DOHH2 (cell line): Measurements from ENCODE around the gene RNF130.

Experiments
- H3F3A ChIP-seq: fragments of 200-600 bp; sonication (generic), shearing (Covaris generic); 2 replicates; pipeline ENCODE4 v1.6.0; 2016; ENCODE audit warnings: antibody characterized with exemption, mild to moderate bottlenecking; ENCODE audit not compliant: control insufficient read depth, insufficient read depth
- H3K27ac ChIP-seq: fragments of 200-600 bp; sonication (generic); 2 replicates; pipeline ENCODE4 v1.5.1; 2014; ENCODE audit warnings: low read depth, mild to moderate bottlenecking, low read length, moderate library complexity
- H3K27me3 ChIP-seq: fragments of 200-600 bp; sonication (generic); 2 replicates; pipeline ENCODE4 v1.6.1; 2014; ENCODE audit warnings: mild to moderate bottlenecking, low read length, mixed read lengths; ENCODE audit not compliant: control insufficient read depth
- H3K36me3 ChIP-seq: fragments of 200-600 bp; sonication (generic); 2 replicates; pipeline ENCODE4 v1.6.1; 2014; ENCODE audit warnings: mild to moderate bottlenecking, low read length, moderate library complexity, mixed read lengths; ENCODE audit not compliant: control insufficient read depth
- H3K4me1 ChIP-seq: fragments of 200-600 bp; sonication (generic); 2 replicates; pipeline ENCODE4 v1.6.1; 2014; ENCODE audit warnings: mild to moderate bottlenecking, low read length, mixed read lengths; ENCODE audit not compliant: control insufficient read depth
- H3K4me2 ChIP-seq: fragments of 200-600 bp; sonication (generic); 2 replicates; pipeline ENCODE4 v1.6.0; 2014; ENCODE audit warnings: mild to moderate bottlenecking, low read length, moderate library complexity
- H3K4me3 ChIP-seq: fragments of 200-600 bp; sonication (generic); 2 replicates; pipeline ENCODE4 v1.5.1; 2014; ENCODE audit warnings: mild to moderate bottlenecking, low read length, mixed read lengths
- H3K79me2 ChIP-seq: fragments of 200-600 bp; sonication (generic); 2 replicates; pipeline ENCODE4 v1.6.1; 2014; ENCODE audit warnings: mild to moderate bottlenecking, low read length, mixed read lengths; ENCODE audit not compliant: control insufficient read depth
- H3K9me2 ChIP-seq: fragments of 200-600 bp; sonication (generic); replicated peaks from 2 replicates; pipeline ENCODE4 v1.6.1; 2014; ENCODE audit warnings: mild to moderate bottlenecking, low read length, mixed read lengths; ENCODE audit not compliant: control insufficient read depth
- H3K9me3 ChIP-seq: fragments of 200-600 bp; sonication (generic); 2 replicates; pipeline ENCODE4 v1.6.1; 2014; ENCODE audit warnings: antibody characterized with exemption, low read length, mixed read lengths; ENCODE audit not compliant: control insufficient read depth, insufficient read depth
- H4K20me1 ChIP-seq: fragments of 200-600 bp; sonication (generic); 2 replicates; pipeline ENCODE4 v1.6.0; 2014; ENCODE audit warnings: low read depth, mild to moderate bottlenecking, antibody characterized with exemption, low read length, moderate library complexity; ENCODE audit not compliant: control insufficient read depth, insufficient read depth
- CTCF ChIP-seq: fragments of 200-600 bp; sonication (generic); IDR thresholded peaks from one replicate; pipeline ENCODE4 v1.5.1; 2014; ENCODE audit warnings: antibody characterized with exemption, mild to moderate bottlenecking, low read depth, low read length; ENCODE audit not compliant: poor library complexity, severe bottlenecking
- EZH2phosphoT487 ChIP-seq: fragments of 200-600 bp; sonication (generic); IDR thresholded peaks from 2 replicates; pipeline ENCODE4 v1.6.1; 2017; ENCODE audit warnings: borderline replicate concordance, mild to moderate bottlenecking, antibody characterized with exemption, low read length, moderate library complexity, mixed read lengths

The RNF130 gene

GRCh38 chr5:180054226-180054625, 17.3 kb downstream of the RNF130 start:
- no peaks in the 10 kb centered on the region for H3K9me3 ChIP-seq
- H3K79me2 ChIP-seq, result no peaks in the 10 kb centered on the region
- no peaks in the 10 kb centered on the region for H3F3A ChIP-seq
- H3K4me1 ChIP-seq, result no peaks in the 10 kb centered on the region
- no peaks in the 10 kb centered on the region for H3K36me3 ChIP-seq
- H3K27ac ChIP-seq, result no peak overlapping the region
- H3K27me3 ChIP-seq, result peaks cover 9% of the 10 kb centered on the region
- no peak overlapping the region for H3K4me3 ChIP-seq
- H4K20me1 ChIP-seq, result no peaks in the 10 kb centered on the region
- TF ChIP-seq CTCF (no peak), EZH2phosphoT487 (no peak)
- H3K4me2 ChIP-seq, result no peak overlapping the region
- H3K9me2 ChIP-seq, result no peaks in the 10 kb centered on the region

GRCh38 chr5:180053061-180053602, 18.4 kb downstream of the RNF130 start:
- no peak overlapping the region for H3K27ac ChIP-seq
- H3F3A ChIP-seq, result no peaks in the 10 kb centered on the region
- H3K9me2 ChIP-seq, result no peaks in the 10 kb centered on the region
- no peaks in the 10 kb centered on the region for H3K4me1 ChIP-seq
- no peaks in the 10 kb centered on the region for H4K20me1 ChIP-seq
- H3K79me2 ChIP-seq, result no peaks in the 10 kb centered on the region
- H3K4me3 ChIP-seq, result no peak overlapping the region
- no peak for TF ChIP-seq CTCF
- no peak for TF ChIP-seq EZH2phosphoT487
- H3K27me3 ChIP-seq, result peaks cover 9% of the 10 kb centered on the region
- H3K9me3 ChIP-seq, result no peaks in the 10 kb centered on the region
- no peaks in the 10 kb centered on the region for H3K36me3 ChIP-seq
- no peak overlapping the region for H3K4me2 ChIP-seq

GRCh38 chr5:180052211-180052818, 19.2 kb downstream of the RNF130 start:
- Histone ChIP-seq H3K36me3 (no peaks in the 10 kb centered on the region), H3K4me1 (no peaks in the 10 kb centered on the region), H3K4me2 (no peak overlapping the region), H4K20me1 (no peaks in the 10 kb centered on the region), H3K79me2 (no peaks in the 10 kb centered on the region), H3K9me2 (no peaks in the 10 kb centered on the region), H3K4me3 (no peak overlapping the region), H3K27me3 (peaks cover 9% of the 10 kb centered on the region), H3K9me3 (no peaks in the 10 kb centered on the region), H3F3A (no peaks in the 10 kb centered on the region), H3K27ac (no peak overlapping the region)
- TF ChIP-seq EZH2phosphoT487 (no peak), CTCF (no peak)
